ENCODE data around the gene AQP7. TPM values are rescaled to one million over a fixed set of nuclear protein-coding genes. Genes with fewer than 3 reads are reported as not detected.

AQP7 gene
- total RNA-seq, 1 experiment from 2014 or later = not detected

- H3K4me3 Mint-ChIP-seq (ENCODE audit: unreplicated experiment) = no peak overlapping the region
- CTCF ChIA-PET = interaction anchor here (0.6 to 2.4 kb wide), 9 partner anchors 11 to 187 kb away, joined by 3 to 12 read pairs (median 3); no protein-coding TSS in a partner anchor
- no peak for TF ChIP-seq CTCF (IDR thresholded peaks at IDR 0.05; ENCODE audit: unreplicated experiment)
- intact Hi-C loops (cut with micrococcal nuclease) = no loop called here
- POLR2A ChIA-PET = interaction anchor here (0.7 to 1.2 kb wide), 3 partner anchors 22 to 205 kb away, joined by 3 to 5 read pairs (median 3); partner anchors contain the start of gene NOL6
- no peak for DNase-seq (ENCODE audit: unreplicated experiment)
- no peaks in the 10 kb centered on the region for H3K27me3 Mint-ChIP-seq (ENCODE audit: insufficient read depth, unreplicated experiment)
- BruUV-seq (replicated peaks) = no TSS peak
- no peaks in the 10 kb centered on the region for H3K9me3 Mint-ChIP-seq (ENCODE audit: unreplicated experiment)
- no peaks in the 10 kb centered on the region for H3K36me3 Mint-ChIP-seq (ENCODE audit: insufficient read depth, unreplicated experiment)
- H3K4me1 Mint-ChIP-seq (ENCODE audit: insufficient read depth, unreplicated experiment) = peaks cover 27% of the 10 kb centered on the region
- no peak overlapping the region for H3K27ac Mint-ChIP-seq (ENCODE audit: low read depth, unreplicated experiment)
Observed at GRCh38 chr9:33437205-33437604, 34.8 kb upstream of the AQP7 start.

DNA sequence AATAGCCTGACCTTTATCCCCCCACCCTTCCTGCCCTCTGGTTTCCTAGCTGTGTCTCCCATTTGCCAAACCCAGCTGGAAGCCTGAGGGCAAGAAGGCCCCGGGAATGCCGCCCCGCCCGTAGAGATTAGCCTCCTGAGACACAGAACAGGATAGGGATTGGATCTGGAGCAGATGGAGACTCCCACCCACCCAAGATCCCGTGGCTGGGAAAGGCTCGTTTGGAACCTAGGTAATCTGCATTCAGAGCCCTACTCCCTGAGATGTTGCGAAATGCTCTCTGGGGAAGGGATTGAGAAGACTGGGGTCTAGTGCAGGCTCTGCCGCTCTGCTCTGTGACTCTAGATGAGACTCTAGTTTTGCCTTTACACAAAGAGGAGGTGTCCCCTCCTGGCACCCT is 34.1 kb upstream of the AQP7 start:
- ChIA-PET CTCF (interaction anchor here (2.4 kb wide), 1 partner anchor 17 kb away, joined by 12 read pairs; no protein-coding TSS in a partner anchor), POLR2A (interaction anchor here (1.2 kb wide), 1 partner anchor 21 kb away, joined by 5 read pairs; no protein-coding TSS in a partner anchor)
- Mint-ChIP-seq H3K4me1 (ENCODE audit: insufficient read depth, unreplicated experiment) (peaks cover 30% of the 10 kb centered on the region), H3K36me3 (ENCODE audit: insufficient read depth, unreplicated experiment) (no peaks in the 10 kb centered on the region), H3K27ac (ENCODE audit: low read depth, unreplicated experiment) (no peak overlapping the region), H3K4me3 (ENCODE audit: unreplicated experiment) (no peak overlapping the region), H3K27me3 (ENCODE audit: insufficient read depth, unreplicated experiment) (no peaks in the 10 kb centered on the region), H3K9me3 (ENCODE audit: unreplicated experiment) (no peaks in the 10 kb centered on the region)
- no peak for DNase-seq (ENCODE audit: unreplicated experiment)
- no peak for TF ChIP-seq CTCF (IDR thresholded peaks at IDR 0.05; ENCODE audit: unreplicated experiment)
- intact Hi-C loops (cut with micrococcal nuclease) = no loop called here
- BruUV-seq (replicated peaks) = no TSS peak

DNA sequence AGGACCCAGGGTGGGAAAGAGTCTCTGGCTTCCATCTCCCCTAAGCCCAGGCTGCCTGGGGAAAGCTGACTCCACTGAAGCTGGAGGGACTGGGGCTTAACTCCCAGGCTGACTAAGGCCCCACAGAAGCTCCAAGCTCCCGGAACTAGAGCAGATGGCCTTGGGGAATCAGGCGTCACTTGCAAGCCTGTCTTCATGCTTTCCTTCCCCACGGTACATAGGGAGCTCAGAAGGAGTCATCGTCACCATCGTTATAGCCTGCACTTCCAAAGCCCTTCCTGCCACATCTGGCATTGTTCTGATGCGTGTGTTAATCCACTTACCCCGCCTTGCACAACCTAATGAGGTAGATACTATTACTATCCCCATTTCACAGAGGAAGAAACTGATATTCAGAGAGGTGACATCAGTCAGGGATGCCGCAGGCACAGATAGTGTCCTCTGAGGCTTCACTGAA is 33.5 kb upstream of the AQP7 start:
- H3K4me3 Mint-ChIP-seq (ENCODE audit: unreplicated experiment) = no peak overlapping the region
- H3K27ac Mint-ChIP-seq (ENCODE audit: low read depth, unreplicated experiment) = no peak overlapping the region
- no peak for DNase-seq (ENCODE audit: unreplicated experiment)
- intact Hi-C loops (cut with micrococcal nuclease) = no loop called here
- POLR2A ChIA-PET = interaction anchor here (0.6 kb wide), 1 partner anchor 86 kb away, joined by 3 read pairs; no protein-coding TSS in a partner anchor
- CTCF ChIA-PET = interaction anchor here (0.6 to 1.2 kb wide), 5 partner anchors 12 to 433 kb away, joined by 3 to 5 read pairs (median 3); no protein-coding TSS in a partner anchor
- TF ChIP-seq CTCF (IDR thresholded peaks at IDR 0.05; ENCODE audit: unreplicated experiment) = no peak
- no peaks in the 10 kb centered on the region for H3K27me3 Mint-ChIP-seq (ENCODE audit: insufficient read depth, unreplicated experiment)
- no peaks in the 10 kb centered on the region for H3K36me3 Mint-ChIP-seq (ENCODE audit: insufficient read depth, unreplicated experiment)
- BruUV-seq (replicated peaks) = no TSS peak
- H3K4me1 Mint-ChIP-seq (ENCODE audit: insufficient read depth, unreplicated experiment) = peaks cover 35% of the 10 kb centered on the region
- no peaks in the 10 kb centered on the region for H3K9me3 Mint-ChIP-seq (ENCODE audit: unreplicated experiment)

GRCh38 chr9:33434317-33435105 is 32.1 kb upstream of the AQP7 start:
- CTCF ChIA-PET = interaction anchor here (0.5 to 0.7 kb wide), 2 partner anchors 705 to 859 kb away, joined by 3 to 4 read pairs; no protein-coding TSS in a partner anchor
- H3K27ac Mint-ChIP-seq (ENCODE audit: low read depth, unreplicated experiment) = no peak overlapping the region
- no peak for DNase-seq (ENCODE audit: unreplicated experiment)
- no peaks in the 10 kb centered on the region for H3K36me3 Mint-ChIP-seq (ENCODE audit: insufficient read depth, unreplicated experiment)
- POLR2A ChIA-PET = no interaction called here
- TF ChIP-seq CTCF (IDR thresholded peaks at IDR 0.05; ENCODE audit: unreplicated experiment) = no peak
- BruUV-seq (replicated peaks) = no TSS peak
- H3K9me3 Mint-ChIP-seq (ENCODE audit: unreplicated experiment) = no peaks in the 10 kb centered on the region
- H3K4me1 Mint-ChIP-seq (ENCODE audit: insufficient read depth, unreplicated experiment) = peaks cover 36% of the 10 kb centered on the region
- H3K4me3 Mint-ChIP-seq (ENCODE audit: unreplicated experiment) = no peak overlapping the region
- H3K27me3 Mint-ChIP-seq (ENCODE audit: insufficient read depth, unreplicated experiment) = no peaks in the 10 kb centered on the region
- intact Hi-C loops (cut with micrococcal nuclease) = no loop called here

Data from MCF 10A (cell line).